Stimulated activated CD4-positive, alpha-beta T cell treated with anti-CD3 and anti-CD28 coated beads, Interleukin-15, amount 100 ng/mL, for 1 hour (primary cell): ENCODE data around the gene TNFSF12.

Source experiments
- DNase-seq, 2 donors: peaks; one replicate each; pipeline ENCODE4 v3.0.0-alpha.2; 2020; ENCODE audit warnings: low read depth in 1 of 2, low spot score in 1 of 2

Gene TNFSF12

GRCh38 chr17:7541074-7541621 is 7.7 kb upstream of the TNFSF12 start:
- DNase-seq = no peak

- no peak for DNase-seq
Observed at GRCh38 chr17:7544911-7545310, 3.9 kb upstream of the TNFSF12 start.

- peak in 1 of 2 donors; percentile 20 for DNase-seq
Observed at GRCh38 chr17:7549401-7550055, 670 bp downstream of the TNFSF12 start.

GRCh38 chr17:7550344-7550743 is 1.5 kb downstream of the TNFSF12 start:
- DNase-seq = no peak

- DNase-seq = no peak
Observed at GRCh38 chr17:7551396-7551795, 2.5 kb downstream of the TNFSF12 start.

GRCh38 chr17:7552621-7553051 is 3.8 kb downstream of the TNFSF12 start:
- no peak for DNase-seq

GRCh38 chr17:7553356-7553755 is 4.5 kb downstream of the TNFSF12 start:
- no peak for DNase-seq

GRCh38 chr17:7555320-7555948 is 6.6 kb downstream of the TNFSF12 start:
- no peak for DNase-seq

GRCh38 chr17:7556627-7557026 is 7.8 kb downstream of the TNFSF12 start:
- no peak for DNase-seq

- DNase-seq = no peak
Observed at GRCh38 chr17:7557147-7557764, 8.4 kb downstream of the TNFSF12 start.

- DNase-seq = no peak
Observed at GRCh38 chr17:7557775-7558543, 9.1 kb downstream of the TNFSF12 start.

- no peak for DNase-seq
Observed at GRCh38 chr17:7558544-7559319, 9.9 kb downstream of the TNFSF12 start, which contains the start of gene TNFSF13. Gene TNFSF13 (plus strand): TSS chr17:7558750. CDS start chr17:7559040, 290 bp downstream.

- no peak for DNase-seq
Observed at GRCh38 chr17:7559320-7560171, 10.7 kb downstream of the TNFSF12 start.

GRCh38 chr17:7560172-7561027 is 11.5 kb downstream of the TNFSF12 start:
- DNase-seq = peak in 1 of 2 donors; percentile 48

- peak; percentile 73 to 77 for DNase-seq
Observed at GRCh38 chr17:7561028-7561575, 12.2 kb downstream of the TNFSF12 start.

- DNase-seq = peak; percentile 82 to 88
Observed at GRCh38 chr17:7561589-7562207, 12.8 kb downstream of the TNFSF12 start, which contains the start of gene SENP3. Gene SENP3 (plus strand): TSS chr17:7561919. CDS start chr17:7563077, 1,158 bp downstream.

- DNase-seq = no peak
Observed at GRCh38 chr17:7562208-7562605, 13.3 kb downstream of the TNFSF12 start.
